ENCODE measurements around the gene VCPKMT. TPM values are rescaled to one million over a fixed set of nuclear protein-coding genes. Genes with fewer than 3 reads are reported as not detected.

The VCPKMT gene
- total RNA-seq (2014; rRNA removed; shearing (Covaris generic); ENCODE audit: low replicate concordance): 1.3 and 2.3 TPM in 2 replicates

- peaks cover 27% of the 10 kb centered on the region for H3K36me3 ChIP-seq
- no peaks in the 10 kb centered on the region for H3K9me3 ChIP-seq
- DNase-seq: peak; percentile 87
- no peaks in the 10 kb centered on the region for H3K27me3 ChIP-seq
- peak within 1 kb of the TSS; percentile 64 for H3K4me3 ChIP-seq
Observed at GRCh38 chr14:50116181-50116956, at the start of gene VCPKMT. VCPKMT (minus strand) TSS chr14:50116572; CDS start chr14:50116552, 20 bp downstream.

GRCh38 chr14:50156111-50156510 is 39.7 kb upstream of the VCPKMT start:
- H3K4me3 ChIP-seq: no peak overlapping the region
- H3K9me3 ChIP-seq: no peaks in the 10 kb centered on the region
- no peaks in the 10 kb centered on the region for H3K36me3 ChIP-seq

GRCh38 chr14:50148799-50149198 is 32.4 kb upstream of the VCPKMT start:
- H3K9me3 ChIP-seq: no peaks in the 10 kb centered on the region
- H3K4me3 ChIP-seq: no peak overlapping the region
- H3K27me3 ChIP-seq: no peaks in the 10 kb centered on the region
- H3K36me3 ChIP-seq: no peaks in the 10 kb centered on the region
- DNase-seq: no peak

More at GRCh38 chr14:50156111-50156510, 39.7 kb upstream of the VCPKMT start:
- H3K27me3 ChIP-seq: no peaks in the 10 kb centered on the region
- no peak for DNase-seq

GRCh38 chr14:50139192-50139591 is 22.8 kb upstream of the VCPKMT start:
- H3K36me3 ChIP-seq: no peaks in the 10 kb centered on the region; the same call in 1 of the 2 replicates
- H3K27me3 ChIP-seq: no peaks in the 10 kb centered on the region
- no peak for DNase-seq
- no peaks in the 10 kb centered on the region for H3K9me3 ChIP-seq
- H3K4me3 ChIP-seq: no peak overlapping the region

- H3K9me3 ChIP-seq: no peaks in the 10 kb centered on the region
- H3K27me3 ChIP-seq: no peaks in the 10 kb centered on the region
- H3K4me3 ChIP-seq: no peak overlapping the region
- H3K36me3 ChIP-seq: no peaks in the 10 kb centered on the region; the same call in 1 of the 2 replicates
- DNase-seq: no peak
Observed at GRCh38 chr14:50127802-50128201, 11.4 kb upstream of the VCPKMT start.

- Histone ChIP-seq H3K36me3 (no peaks in the 10 kb centered on the region), H3K9me3 (no peaks in the 10 kb centered on the region), H3K27me3 (no peaks in the 10 kb centered on the region), H3K4me3 (no peak overlapping the region)
- DNase-seq: no peak
Observed at GRCh38 chr14:50123062-50123461, 6.7 kb upstream of the VCPKMT start.

GRCh38 chr14:50122291-50122690 is 5.9 kb upstream of the VCPKMT start:
- Histone ChIP-seq H3K4me3 (no peak overlapping the region), H3K9me3 (no peaks in the 10 kb centered on the region), H3K27me3 (no peaks in the 10 kb centered on the region), H3K36me3 (peaks cover 2% of the 10 kb centered on the region; the same call in 1 of the 2 replicates)
- no peak for DNase-seq

GRCh38 chr14:50121486-50121885 is 5.1 kb upstream of the VCPKMT start:
- H3K9me3 ChIP-seq: no peaks in the 10 kb centered on the region
- no peaks in the 10 kb centered on the region for H3K27me3 ChIP-seq
- no peak for DNase-seq
- H3K36me3 ChIP-seq: peaks cover 2% of the 10 kb centered on the region; the same call in 1 of the 2 replicates
- no peak overlapping the region for H3K4me3 ChIP-seq

GRCh38 chr14:50117456-50117855 is 1.1 kb upstream of the VCPKMT start:
- H3K27me3 ChIP-seq: no peaks in the 10 kb centered on the region
- no peak for DNase-seq
- no peak overlapping the region for H3K4me3 ChIP-seq
- no peaks in the 10 kb centered on the region for H3K9me3 ChIP-seq
- peaks cover 21% of the 10 kb centered on the region for H3K36me3 ChIP-seq

GRCh38 chr14:50116966-50117365 is 594 bp upstream of the VCPKMT start:
- Histone ChIP-seq H3K36me3 (peaks cover 21% of the 10 kb centered on the region), H3K27me3 (no peaks in the 10 kb centered on the region), H3K9me3 (no peaks in the 10 kb centered on the region), H3K4me3 (peak overlapping the region; percentile 64)
- no peak for DNase-seq

GRCh38 chr14:50113381-50114035 is 2.9 kb downstream of the VCPKMT start:
- Histone ChIP-seq H3K4me3 (no peak overlapping the region), H3K9me3 (no peaks in the 10 kb centered on the region), H3K36me3 (peaks cover 43% of the 10 kb centered on the region), H3K27me3 (no peaks in the 10 kb centered on the region)
- DNase-seq: no peak

- DNase-seq: no peak
- H3K27me3 ChIP-seq: no peaks in the 10 kb centered on the region
- H3K9me3 ChIP-seq: no peaks in the 10 kb centered on the region
- peaks cover 43% of the 10 kb centered on the region for H3K36me3 ChIP-seq
- H3K4me3 ChIP-seq: no peak overlapping the region
Observed at GRCh38 chr14:50110323-50111037, 5.9 kb downstream of the VCPKMT start.

- Histone ChIP-seq H3K27me3 (no peaks in the 10 kb centered on the region), H3K9me3 (no peaks in the 10 kb centered on the region), H3K36me3 (peaks cover 36% of the 10 kb centered on the region), H3K4me3 (no peak overlapping the region)
- DNase-seq: peak; percentile 2
Observed at GRCh38 chr14:50109342-50109741, 7.0 kb downstream of the VCPKMT start.

- no peak for DNase-seq
- Histone ChIP-seq H3K4me3 (no peak overlapping the region), H3K27me3 (no peaks in the 10 kb centered on the region), H3K36me3 (peaks cover 26% of the 10 kb centered on the region), H3K9me3 (no peaks in the 10 kb centered on the region)
Observed at GRCh38 chr14:50107850-50108249, 8.5 kb downstream of the VCPKMT start.

GRCh38 chr14:50106178-50106577 is 10.2 kb downstream of the VCPKMT start:
- Histone ChIP-seq H3K27me3 (no peaks in the 10 kb centered on the region), H3K9me3 (no peaks in the 10 kb centered on the region), H3K36me3 (peaks cover 17% of the 10 kb centered on the region), H3K4me3 (no peak overlapping the region)
- DNase-seq: no peak

GRCh38 chr14:50103558-50103957 is 12.8 kb downstream of the VCPKMT start:
- H3K4me3 ChIP-seq: no peak overlapping the region
- no peak for DNase-seq

GRCh38 chr14:50101417-50101816 is 15.0 kb downstream of the VCPKMT start:
- no peaks in the 10 kb centered on the region for H3K27me3 ChIP-seq
- H3K9me3 ChIP-seq: no peaks in the 10 kb centered on the region
- no peaks in the 10 kb centered on the region; the same call in 1 of the 2 replicates for H3K36me3 ChIP-seq
- no peak overlapping the region for H3K4me3 ChIP-seq
- no peak for DNase-seq

More at GRCh38 chr14:50103558-50103957, 12.8 kb downstream of the VCPKMT start:
- peaks cover 4% of the 10 kb centered on the region; the same call in 1 of the 2 replicates for H3K36me3 ChIP-seq
- no peaks in the 10 kb centered on the region for H3K27me3 ChIP-seq
- H3K9me3 ChIP-seq: no peaks in the 10 kb centered on the region

All from MG63 (cell line).